ENCODE results near the gene ATP9B. TPM values are rescaled to one million over a fixed set of nuclear protein-coding genes. Genes with fewer than 3 reads are reported as not detected.
A peak's percentile ranks its signal among the peaks of the same experiment; 100 is the strongest.

Gene ATP9B
- total and polyA plus RNA-seq, 12 donors: 6.7 to 19.7 (median 14.5) TPM

- peaks cover 0 to 4% (median 0%) of the 10 kb centered on the region in 9 donors for H3K36me3 ChIP-seq
- DNase-seq: peak; percentile 54 to 84
- 0 to 1% methylated on average over 44 to 71 of the region's 71 CpGs for WGBS, 2 donors
- peaks cover 30 to 75% (median 58%) of the 10 kb centered on the region in 9 donors for H3K4me1 ChIP-seq
- peaks cover 0 to 16% (median 0%) of the 10 kb centered on the region in 7 donors for H3K27me3 ChIP-seq
- peak overlapping the region; percentile 51 to 92 (median 83) for H3K4me3 ChIP-seq
- intact Hi-C loops (cut with DNase I): loop anchor here in 3 of 10 donors (5.0 to 10.0 kb wide), 3 partner anchors 57 to 107 kb away; no protein-coding TSS in a partner anchor
- TF ChIP-seq CTCF (IDR thresholded peaks at IDR 0.05): peak in 1 of 9 donors; percentile 10
- peak overlapping the region; percentile 79 to 95 (median 86) for H3K27ac ChIP-seq
- H3K9me3 ChIP-seq: no peaks in the 10 kb centered on the region
- peak in 3 of 8 donors; percentile 21 to 32 (median 25) for ATAC-seq
Observed at GRCh38 chr18:79400091-79400590, 330.9 kb downstream of the ATP9B start.

- TF ChIP-seq CTCF (IDR thresholded peaks at IDR 0.05): no peak
- Histone ChIP-seq H3K4me1 (peaks cover 33 to 80% (median 63%) of the 10 kb centered on the region in 9 donors), H3K27ac (peak overlapping the region; percentile 79 to 95 (median 86)), H3K36me3 (peaks cover 0 to 4% (median 0%) of the 10 kb centered on the region in 9 donors), H3K9me3 (no peaks in the 10 kb centered on the region), H3K27me3 (peaks cover 0 to 14% (median 0%) of the 10 kb centered on the region in 7 donors), H3K4me3 (peak overlapping the region; percentile 51 to 92 (median 83))
- no peak for DNase-seq
- 35 to 42% methylated on average over 33 to 42 of the region's 58 CpGs for WGBS, 2 donors
- intact Hi-C loops (cut with DNase I): loop anchor here in 3 of 10 donors (5.0 to 10.0 kb wide), 3 partner anchors 57 to 107 kb away; no protein-coding TSS in a partner anchor
- no peak for ATAC-seq
Observed at GRCh38 chr18:79400591-79401381, 331.6 kb downstream of the ATP9B start.

- peak overlapping the region in 1 of 10 donors; percentile 87 for H3K4me3 ChIP-seq
Observed at GRCh38 chr18:79401494-79402208, 332.5 kb downstream of the ATP9B start.

More at GRCh38 chr18:79401494-79402208, 332.5 kb downstream of the ATP9B start:
- Histone ChIP-seq H3K36me3 (peaks cover 0 to 4% (median 0%) of the 10 kb centered on the region in 9 donors), H3K4me1 (peaks cover 33 to 85% (median 67%) of the 10 kb centered on the region in 9 donors), H3K9me3 (no peaks in the 10 kb centered on the region), H3K27me3 (peaks cover 0 to 6% (median 0%) of the 10 kb centered on the region in 7 donors), H3K27ac (peak overlapping the region in 7 of 10 donors; percentile 4 to 90 (median 65))
- DNase-seq (no peak), ATAC-seq (peak in 1 of 8 donors; percentile 7)
- intact Hi-C loops (cut with DNase I): loop anchor here in 4 of 10 donors (2.0 to 10.0 kb wide), 4 partner anchors 56 to 106 kb away; no protein-coding TSS in a partner anchor
- 91 to 94% methylated on average over 32 of the region's 32 CpGs for WGBS, 2 donors
- no peak for TF ChIP-seq CTCF (IDR thresholded peaks at IDR 0.05)
